Fibroblast of lung (primary cell): ENCODE results near the gene TMTC2.

Experiments
- EZH2 ChIP-seq: IDR thresholded peaks from 2 replicates; pipeline ENCODE4 v1.5.1; 2012; ENCODE audit warnings: low read length, control low read depth, mild to moderate bottlenecking; ENCODE audit errors: missing control alignments
- TF ChIP-seq, protein P1 (sequence below), 2 donors: IDR thresholded peaks in 1 of 2; conservative IDR thresholded peaks in 1 of 2; 1 replicate in 1 of 2; 2 replicates in 1 of 2; pipeline ENCODE4 v1.5.1; 2011 to 2012; ENCODE audit warnings: low read length in 2 of 2, control low read depth in 1 of 2, inconsistent platforms in 1 of 2, low read depth in 1 of 2, mild to moderate bottlenecking in 1 of 2

DNA sequence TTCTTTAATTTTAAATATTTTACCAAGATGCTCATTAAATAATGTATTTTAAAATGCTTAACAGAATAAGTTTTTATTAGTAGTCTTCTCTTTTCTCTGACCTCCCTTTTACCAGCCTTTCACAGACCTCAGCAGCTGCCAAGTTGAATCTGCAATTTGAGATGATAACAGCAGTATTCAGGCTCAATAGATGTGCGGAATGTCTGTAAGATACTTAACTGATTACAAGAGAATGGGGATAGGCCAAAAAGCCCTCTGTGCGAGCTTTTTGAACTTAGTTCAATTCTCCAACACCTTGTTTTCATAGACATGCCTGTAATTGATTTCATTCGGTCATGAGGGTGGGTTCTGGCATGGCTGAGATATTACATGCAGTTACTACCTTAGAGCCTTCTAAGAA, 277.2 kb downstream of the TMTC2 start:
- TF ChIP-seq, protein P1, sequence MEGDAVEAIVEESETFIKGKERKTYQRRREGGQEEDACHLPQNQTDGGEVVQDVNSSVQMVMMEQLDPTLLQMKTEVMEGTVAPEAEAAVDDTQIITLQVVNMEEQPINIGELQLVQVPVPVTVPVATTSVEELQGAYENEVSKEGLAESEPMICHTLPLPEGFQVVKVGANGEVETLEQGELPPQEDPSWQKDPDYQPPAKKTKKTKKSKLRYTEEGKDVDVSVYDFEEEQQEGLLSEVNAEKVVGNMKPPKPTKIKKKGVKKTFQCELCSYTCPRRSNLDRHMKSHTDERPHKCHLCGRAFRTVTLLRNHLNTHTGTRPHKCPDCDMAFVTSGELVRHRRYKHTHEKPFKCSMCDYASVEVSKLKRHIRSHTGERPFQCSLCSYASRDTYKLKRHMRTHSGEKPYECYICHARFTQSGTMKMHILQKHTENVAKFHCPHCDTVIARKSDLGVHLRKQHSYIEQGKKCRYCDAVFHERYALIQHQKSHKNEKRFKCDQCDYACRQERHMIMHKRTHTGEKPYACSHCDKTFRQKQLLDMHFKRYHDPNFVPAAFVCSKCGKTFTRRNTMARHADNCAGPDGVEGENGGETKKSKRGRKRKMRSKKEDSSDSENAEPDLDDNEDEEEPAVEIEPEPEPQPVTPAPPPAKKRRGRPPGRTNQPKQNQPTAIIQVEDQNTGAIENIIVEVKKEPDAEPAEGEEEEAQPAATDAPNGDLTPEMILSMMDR (conservative IDR thresholded peaks at IDR 0.05 in 1 of 2, IDR thresholded peaks at IDR 0.05 in 1 of 2; ENCODE audit: low read depth in 1 of 2, low read length in 2 of 2), result no peak
- no peak for TF ChIP-seq EZH2
